ENCODE results near the gene CSK. TPM values are rescaled to one million over a fixed set of nuclear protein-coding genes. Genes with fewer than 3 reads are reported as not detected.

CSK gene
- total RNA-seq, 1 donor from 2014 or later, result 477 TPM

GRCh38 chr15:74822233-74822632 is 40.4 kb downstream of the CSK start:
- intact Hi-C loops (cut with micrococcal nuclease), result no loop called here

- intact Hi-C loops (cut with micrococcal nuclease), result no loop called here
Observed at GRCh38 chr15:74823324-74823723, 41.4 kb downstream of the CSK start.

DNA sequence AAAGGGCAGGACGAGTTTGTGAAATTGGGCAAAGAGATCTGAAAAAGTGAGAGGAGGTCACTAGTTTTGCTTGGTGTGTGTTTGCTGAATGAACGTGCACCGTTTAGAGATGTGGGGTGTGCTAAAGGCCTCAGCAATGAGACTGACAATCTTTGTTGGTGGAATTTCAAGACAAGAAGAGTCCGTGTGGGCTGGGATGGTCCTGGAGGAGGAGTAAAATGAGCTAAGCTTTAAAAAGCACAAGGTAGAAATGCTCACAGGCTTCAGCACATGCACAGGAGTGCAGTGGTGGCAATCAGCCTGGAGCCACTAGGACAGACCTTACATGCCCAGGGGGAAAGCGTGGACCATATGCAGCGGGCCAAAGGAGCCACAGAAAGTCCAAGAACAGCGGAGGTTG is 43.1 kb downstream of the CSK start:
- intact Hi-C loops (cut with micrococcal nuclease), result no loop called here

GRCh38 chr15:74825866-74826265 is 44.0 kb downstream of the CSK start:
- intact Hi-C loops (cut with micrococcal nuclease), result no loop called here

- intact Hi-C loops (cut with micrococcal nuclease), result no loop called here
Observed at GRCh38 chr15:74826364-74826819, 44.5 kb downstream of the CSK start, which contains the start of gene CPLX3. Gene CPLX3 (plus strand): TSS chr15:74826627. CDS start chr15:74826704, 77 bp downstream.

- intact Hi-C loops (cut with micrococcal nuclease), result no loop called here
Observed at GRCh38 chr15:74826921-74827320, 45.0 kb downstream of the CSK start.

GRCh38 chr15:74827614-74828013 is 45.7 kb downstream of the CSK start:
- intact Hi-C loops (cut with micrococcal nuclease), result no loop called here

DNA sequence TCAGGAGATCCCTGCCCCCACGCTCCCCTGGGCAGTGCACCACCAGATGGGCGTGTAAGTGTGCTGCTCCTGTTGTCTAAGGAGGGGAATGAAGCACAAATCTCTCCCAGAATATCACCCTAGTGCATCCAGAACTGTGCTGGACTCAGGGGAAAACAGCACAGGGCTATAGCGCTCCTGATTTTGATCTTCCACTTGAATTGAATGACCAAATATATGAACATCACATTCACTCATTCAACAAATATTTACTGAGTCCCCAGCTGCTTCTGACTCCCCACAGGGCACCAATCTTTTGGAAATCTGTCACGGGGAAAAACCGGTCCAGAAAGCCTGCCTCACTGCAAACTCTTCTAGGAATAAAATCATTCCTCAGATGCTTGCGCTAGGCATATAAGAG is 47.0 kb downstream of the CSK start:
- intact Hi-C loops (cut with micrococcal nuclease), result no loop called here

- intact Hi-C loops (cut with micrococcal nuclease), result no loop called here
Observed at GRCh38 chr15:74829486-74829885, 47.6 kb downstream of the CSK start.

GRCh38 chr15:74829991-74830390 is 48.1 kb downstream of the CSK start:
- intact Hi-C loops (cut with micrococcal nuclease), result no loop called here

- intact Hi-C loops (cut with micrococcal nuclease), result no loop called here
Observed at GRCh38 chr15:74830868-74831267, 49.0 kb downstream of the CSK start.

GRCh38 chr15:74831813-74832495 is 50.1 kb downstream of the CSK start:
- intact Hi-C loops (cut with micrococcal nuclease), result no loop called here

DNA sequence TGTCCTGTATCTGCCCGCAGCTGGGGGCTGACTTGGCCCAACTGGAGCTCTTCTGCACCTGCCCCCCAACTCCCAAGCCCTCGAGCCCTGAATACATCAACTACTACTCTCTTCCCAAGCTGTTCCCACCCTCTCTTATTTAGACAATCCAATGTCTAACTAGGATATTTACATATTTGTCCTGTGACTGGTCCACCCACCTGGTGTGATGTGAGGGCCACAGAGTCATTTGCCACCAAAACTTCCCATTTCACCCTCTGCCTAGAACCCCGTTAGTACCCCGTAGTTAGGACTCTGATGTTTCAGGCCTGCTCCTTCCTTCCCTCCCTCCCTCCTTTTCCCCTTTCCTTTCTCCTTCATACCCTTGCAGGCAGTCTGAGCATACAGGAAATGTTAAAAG is 50.9 kb downstream of the CSK start:
- intact Hi-C loops (cut with micrococcal nuclease), result no loop called here

- intact Hi-C loops (cut with micrococcal nuclease), result no loop called here
Observed at GRCh38 chr15:74833376-74834107, 51.7 kb downstream of the CSK start.

DNA sequence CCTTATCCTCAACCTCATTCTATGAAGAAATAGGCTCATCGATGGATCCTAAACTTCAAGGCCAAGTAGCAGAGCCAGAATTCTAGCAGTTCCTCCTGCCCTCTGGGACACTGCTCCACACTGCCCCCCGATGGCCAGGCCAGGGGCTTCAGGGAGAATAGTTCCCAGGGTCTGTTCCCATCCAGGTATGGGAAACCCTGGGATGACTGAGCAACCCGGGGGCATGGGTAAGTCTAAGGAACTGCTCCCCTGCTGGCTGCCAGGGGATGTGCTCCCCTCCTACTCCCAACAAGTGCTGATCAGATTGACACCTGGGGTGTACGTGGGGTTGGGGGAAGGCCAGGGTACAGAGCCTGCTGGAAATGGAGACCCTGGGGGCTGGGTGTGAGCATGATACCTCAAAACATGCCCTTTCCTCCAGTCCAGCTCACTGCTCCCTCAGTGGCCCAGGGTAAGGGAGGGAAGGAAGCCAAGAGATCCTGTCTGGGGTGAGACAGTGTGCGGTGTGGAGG is 53.5 kb downstream of the CSK start:
- intact Hi-C loops (cut with micrococcal nuclease), result loop anchor here (1.0 kb wide), 2 partner anchors 64 to 200 kb away; no protein-coding TSS in a partner anchor

DNA sequence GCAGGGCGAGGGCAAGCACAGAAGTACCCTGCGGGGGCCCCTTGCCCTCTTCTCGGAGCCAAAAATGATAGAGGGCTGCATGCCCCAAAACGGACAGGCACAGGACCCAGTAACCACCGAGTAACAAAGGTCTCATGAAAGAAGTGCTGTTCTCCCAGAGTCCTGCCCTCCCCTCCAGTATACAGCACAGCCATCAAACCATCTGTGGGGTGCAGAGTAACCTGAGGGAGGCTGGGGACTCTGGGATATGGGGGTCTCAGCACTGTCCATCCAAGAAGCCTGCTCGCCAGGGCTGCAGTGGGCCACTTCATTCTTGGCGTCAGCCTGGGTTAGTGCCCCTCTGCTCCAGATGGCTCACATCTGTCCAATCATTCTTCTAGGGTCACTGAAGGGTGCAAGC is 55.0 kb downstream of the CSK start:
- intact Hi-C loops (cut with micrococcal nuclease), result no loop called here

GRCh38 chr15:74837482-74838136 is 55.7 kb downstream of the CSK start:
- intact Hi-C loops (cut with micrococcal nuclease), result no loop called here

DNA sequence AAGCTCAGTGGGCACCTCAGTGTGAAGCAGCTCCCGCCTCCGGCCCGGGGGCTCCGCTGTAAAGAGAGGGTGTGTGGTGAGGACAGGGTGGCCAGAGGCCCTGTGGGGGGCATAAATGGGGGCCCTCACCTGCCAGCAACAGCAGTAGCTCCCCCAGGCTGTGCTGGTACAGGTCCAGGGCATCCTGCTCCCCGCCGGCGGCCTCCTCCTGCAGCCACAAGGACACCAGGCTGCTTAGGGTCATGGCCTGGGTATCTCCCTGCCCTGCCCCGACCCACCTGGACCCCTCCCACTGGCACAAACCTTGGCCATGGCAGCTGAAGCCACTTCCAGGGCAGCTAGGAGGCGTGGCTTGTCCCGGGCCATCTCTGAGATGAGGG is 56.2 kb downstream of the CSK start:
- intact Hi-C loops (cut with micrococcal nuclease), result no loop called here

DNA sequence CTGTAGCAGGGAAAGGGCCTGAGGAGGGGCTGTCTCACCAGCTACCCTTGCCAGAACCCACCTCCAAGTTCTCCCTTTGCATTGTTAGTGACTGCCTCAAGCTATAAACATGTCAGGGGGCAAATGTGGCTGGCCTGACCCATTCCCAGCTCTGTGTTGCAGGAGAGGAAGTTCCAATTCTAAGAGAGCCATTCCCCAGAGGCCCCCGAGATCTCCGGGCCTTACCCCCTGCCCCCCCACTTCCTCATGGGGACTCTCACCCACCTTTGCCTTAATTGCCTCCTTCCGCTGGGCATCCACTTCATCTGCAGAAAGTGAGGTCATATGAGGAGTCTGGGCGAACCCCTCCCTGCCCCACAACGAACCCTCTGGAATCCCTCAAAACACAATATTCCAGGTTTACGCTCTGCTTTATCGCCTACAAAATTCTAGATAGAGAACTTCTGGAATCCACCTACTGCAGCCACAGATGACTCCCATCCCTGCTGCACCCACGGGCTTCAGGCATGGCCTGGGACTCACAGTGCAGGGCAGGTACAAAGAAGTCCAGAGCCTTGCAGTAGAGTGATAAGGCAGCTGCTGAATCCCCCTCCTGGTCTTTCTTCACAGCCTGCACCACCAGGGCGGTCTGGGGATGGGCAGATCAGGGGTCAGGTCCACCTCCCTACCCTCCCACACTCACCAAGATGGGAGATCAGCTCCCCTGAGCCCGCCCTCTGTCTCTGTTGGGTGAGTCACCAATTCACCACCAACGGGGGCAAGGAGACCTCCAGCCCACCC is 57.1 kb downstream of the CSK start:
- intact Hi-C loops (cut with micrococcal nuclease), result no loop called here

DNA sequence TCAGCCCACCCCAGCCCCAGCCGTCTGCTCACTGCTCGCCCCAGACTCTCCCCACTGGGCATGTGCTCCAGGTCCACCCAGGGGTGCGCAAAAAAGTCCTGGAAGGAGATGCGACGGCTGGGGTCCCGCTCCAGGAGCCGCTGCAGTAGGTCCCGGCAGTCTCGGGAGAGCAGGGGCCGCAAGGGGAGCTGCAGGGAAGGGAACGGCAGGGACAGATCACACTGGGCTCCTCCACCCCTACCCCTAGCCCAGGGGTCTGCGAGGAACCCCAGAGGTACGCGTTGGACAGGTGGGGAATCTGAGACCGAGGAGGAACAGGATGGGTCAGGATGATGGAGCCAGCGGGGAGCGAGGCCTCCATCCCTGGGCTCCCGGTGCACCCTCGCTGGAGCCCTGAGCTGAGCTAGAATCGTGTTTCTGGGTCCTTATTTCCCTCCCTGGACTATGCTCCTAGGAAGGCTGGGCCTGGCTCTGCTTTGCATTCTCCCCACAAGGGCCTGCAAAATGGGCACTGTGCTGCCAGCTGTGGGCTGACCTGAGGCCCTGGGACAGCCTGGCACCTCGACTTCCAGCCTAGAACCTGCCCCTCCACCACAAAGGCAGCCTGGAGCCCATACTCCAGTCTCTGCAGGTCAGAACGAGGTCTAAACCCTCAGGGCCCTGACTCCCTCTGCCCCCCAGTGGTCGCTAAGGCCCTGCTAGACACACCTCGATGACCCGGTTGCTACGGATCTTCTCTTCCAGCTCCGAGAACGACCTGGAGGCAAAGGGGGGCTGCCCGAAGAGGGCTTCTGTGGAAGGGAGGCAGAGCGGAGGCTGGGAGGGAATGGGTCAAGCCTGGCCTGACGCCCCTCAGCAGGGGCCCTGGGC is 57.9 kb downstream of the CSK start:
- intact Hi-C loops (cut with micrococcal nuclease), result no loop called here
